ENCODE results near the gene CHD5. TPM values are rescaled to one million over a fixed set of nuclear protein-coding genes. Genes with fewer than 3 reads are reported as not detected.

CHD5 gene
- total and polyA plus RNA-seq, 2 of the 13 experiments (the other 11 are each of a cell fraction or from before 2014, with no cell fraction given) = 0.02 to 0.21 TPM

DNA sequence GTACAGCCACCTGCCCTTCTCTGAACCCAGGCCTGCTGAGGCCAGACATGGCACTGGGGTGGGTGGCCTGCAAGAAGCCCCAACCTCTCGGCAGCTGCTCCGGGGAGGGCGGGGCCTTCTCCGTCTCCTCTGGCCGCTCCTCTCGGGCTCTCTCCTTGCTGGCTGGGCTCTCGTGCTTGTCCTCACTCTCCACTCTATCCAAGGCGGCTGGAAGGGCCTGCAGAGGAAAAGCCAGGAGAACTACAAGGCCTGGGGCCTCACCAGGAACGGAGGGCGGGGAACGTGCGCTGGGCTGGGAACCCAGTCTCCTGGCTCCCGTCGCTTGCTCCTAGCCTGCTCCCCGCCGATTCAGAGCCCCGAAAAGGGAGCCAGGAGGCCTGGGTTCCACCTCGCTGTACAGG, 59.1 kb downstream of the CHD5 start:
- Histone ChIP-seq H3K27me3 (ENCODE audit: control insufficient read depth in 1 of 2, insufficient read depth in 2 of 2, low read length in 2 of 2) (peaks cover 1 to 19% of the 10 kb centered on the region in 2 experiments; a peak in 3 of 5 replicates), H4K20me1 (ENCODE audit: insufficient read depth, low read length) (no peaks in the 10 kb centered on the region), H3K4me3 (replicated peaks in 1 of 3; ENCODE audit: insufficient read depth in 1 of 3, low read depth in 2 of 3, low read length in 3 of 3) (no peak overlapping the region), H3K9ac (ENCODE audit: insufficient read depth, low read depth, low read length) (no peak overlapping the region), H2AFZ (ENCODE audit: low read length) (no peak overlapping the region), H3K4me2 (ENCODE audit: low read depth, low read length) (no peak overlapping the region), H3K27ac (ENCODE audit: extremely low read length, insufficient read depth, low read length) (no peak overlapping the region), H3K79me2 (ENCODE audit: insufficient read depth, low read length) (no peaks in the 10 kb centered on the region), H3K36me3 (replicated peaks in 1 of 2; ENCODE audit: control insufficient read depth in 1 of 2, insufficient read depth in 2 of 2, low read length in 2 of 2) (no peaks in the 10 kb centered on the region), H3K4me1 (ENCODE audit: insufficient read depth, low read length) (peaks cover 13% of the 10 kb centered on the region), H3K9me3 (ENCODE audit: low read length) (no peaks in the 10 kb centered on the region)
- ChIA-PET CTCF (ENCODE audit: low intra/inter-chr PET ratio, low total read pairs) (no interaction called here), POLR2A (no interaction called here)
- FAIRE-seq (no peak), ATAC-seq (no peak), DNase-seq (ENCODE audit: low spot score) (no peak)
- TF ChIP-seq, protein P1, sequence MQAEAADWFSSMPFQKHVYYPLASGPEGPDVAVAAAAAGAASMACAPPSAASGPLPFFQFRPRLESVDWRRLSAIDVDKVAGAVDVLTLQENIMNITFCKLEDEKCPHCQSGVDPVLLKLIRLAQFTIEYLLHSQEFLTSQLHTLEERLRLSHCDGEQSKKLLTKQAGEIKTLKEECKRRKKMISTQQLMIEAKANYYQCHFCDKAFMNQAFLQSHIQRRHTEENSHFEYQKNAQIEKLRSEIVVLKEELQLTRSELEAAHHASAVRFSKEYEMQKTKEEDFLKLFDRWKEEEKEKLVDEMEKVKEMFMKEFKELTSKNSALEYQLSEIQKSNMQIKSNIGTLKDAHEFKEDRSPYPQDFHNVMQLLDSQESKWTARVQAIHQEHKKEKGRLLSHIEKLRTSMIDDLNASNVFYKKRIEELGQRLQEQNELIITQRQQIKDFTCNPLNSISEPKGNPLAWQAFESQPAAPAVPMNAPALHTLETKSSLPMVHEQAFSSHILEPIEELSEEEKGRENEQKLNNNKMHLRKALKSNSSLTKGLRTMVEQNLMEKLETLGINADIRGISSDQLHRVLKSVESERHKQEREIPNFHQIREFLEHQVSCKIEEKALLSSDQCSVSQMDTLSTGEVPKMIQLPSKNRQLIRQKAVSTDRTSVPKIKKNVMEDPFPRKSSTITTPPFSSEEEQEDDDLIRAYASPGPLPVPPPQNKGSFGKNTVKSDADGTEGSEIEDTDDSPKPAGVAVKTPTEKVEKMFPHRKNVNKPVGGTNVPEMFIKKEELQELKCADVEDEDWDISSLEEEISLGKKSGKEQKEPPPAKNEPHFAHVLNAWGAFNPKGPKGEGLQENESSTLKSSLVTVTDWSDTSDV (CRISPR knock-in tag; IDR thresholded peaks at IDR 0.05) = no peak
- TF ChIP-seq FLYWCH1 (CRISPR knock-in tag; IDR thresholded peaks at IDR 0.05) (no peak), MEF2D (CRISPR knock-in tag; IDR thresholded peaks at IDR 0.05) (no peak), FOSL1 (CRISPR knock-in tag; IDR thresholded peaks at IDR 0.05; ENCODE audit: borderline replicate concordance) (no peak), ZNF326 (CRISPR knock-in tag; IDR thresholded peaks at IDR 0.05; ENCODE audit: borderline replicate concordance) (no peak), U2AF2 (IDR thresholded peaks at IDR 0.05; ENCODE audit: low read depth, low read length) (no peak), RBM22 (optimal IDR thresholded peaks at IDR 0.05; ENCODE audit: low read length) (no peak)
- TF ChIP-seq, protein P2, sequence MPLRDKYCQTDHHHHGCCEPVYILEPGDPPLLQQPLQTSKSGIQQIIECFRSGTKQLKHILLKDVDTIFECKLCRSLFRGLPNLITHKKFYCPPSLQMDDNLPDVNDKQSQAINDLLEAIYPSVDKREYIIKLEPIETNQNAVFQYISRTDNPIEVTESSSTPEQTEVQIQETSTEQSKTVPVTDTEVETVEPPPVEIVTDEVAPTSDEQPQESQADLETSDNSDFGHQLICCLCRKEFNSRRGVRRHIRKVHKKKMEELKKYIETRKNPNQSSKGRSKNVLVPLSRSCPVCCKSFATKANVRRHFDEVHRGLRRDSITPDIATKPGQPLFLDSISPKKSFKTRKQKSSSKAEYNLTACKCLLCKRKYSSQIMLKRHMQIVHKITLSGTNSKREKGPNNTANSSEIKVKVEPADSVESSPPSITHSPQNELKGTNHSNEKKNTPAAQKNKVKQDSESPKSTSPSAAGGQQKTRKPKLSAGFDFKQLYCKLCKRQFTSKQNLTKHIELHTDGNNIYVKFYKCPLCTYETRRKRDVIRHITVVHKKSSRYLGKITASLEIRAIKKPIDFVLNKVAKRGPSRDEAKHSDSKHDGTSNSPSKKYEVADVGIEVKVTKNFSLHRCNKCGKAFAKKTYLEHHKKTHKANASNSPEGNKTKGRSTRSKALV (CRISPR knock-in tag; IDR thresholded peaks at IDR 0.05) = no peak
- TF ChIP-seq, protein P3, sequence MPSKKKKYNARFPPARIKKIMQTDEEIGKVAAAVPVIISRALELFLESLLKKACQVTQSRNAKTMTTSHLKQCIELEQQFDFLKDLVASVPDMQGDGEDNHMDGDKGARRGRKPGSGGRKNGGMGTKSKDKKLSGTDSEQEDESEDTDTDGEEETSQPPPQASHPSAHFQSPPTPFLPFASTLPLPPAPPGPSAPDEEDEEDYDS (CRISPR knock-in tag; IDR thresholded peaks at IDR 0.05) = no peak
- no TSS peak for BruUV-seq (replicated peaks)
- in situ Hi-C loops (cut with HindIII; ENCODE audit: extremely low pct_ligation_motif_present, low pct_unique_long_range_greater_than_20kb) = no loop called here
- intact Hi-C loops (cut with micrococcal nuclease; ENCODE audit: unreplicated experiment) = no loop called here
- 45% methylated on average over 14 of the region's 18 CpGs for WGBS (ENCODE audit: low lambda C conversion rate)

Data from HepG2 (cell line).